H1 (cell line): Measurements from ENCODE around the gene EML1.

Experiments
- ASH2L ChIP-seq: fragments of 200-600, 300-600 bp; sonication (generic); IDR thresholded peaks from one replicate; pipeline ENCODE4 v1.7.1; 2017; ENCODE audit warnings: low read length
- GABPA ChIP-seq: IDR thresholded peaks from 2 replicates; pipeline ENCODE4 v1.6.1; 2011; ENCODE audit warnings: mild to moderate bottlenecking, low read length, moderate library complexity, borderline replicate concordance; ENCODE audit not compliant: insufficient read depth
- MAFK ChIP-seq: IDR thresholded peaks from 2 replicates; pipeline ENCODE4 v1.6.1; 2012; ENCODE audit warnings: low read depth, mild to moderate bottlenecking, improper control_type of control experiment, low read length
- NANOG ChIP-seq: IDR thresholded peaks from 2 replicates; pipeline ENCODE4 v1.6.1; 2011; ENCODE audit warnings: low read length, low read depth, mild to moderate bottlenecking, inconsistent platforms; ENCODE audit not compliant: insufficient read depth, poor library complexity, severe bottlenecking
- POLR2A ChIP-seq, 2 experiments: IDR thresholded peaks; 1 replicate in 1 of 2; 2 replicates in 1 of 2; pipeline ENCODE4 v1.6.1; 2011; ENCODE audit warnings: low read depth in 2 of 2, low read length in 2 of 2, mild to moderate bottlenecking in 2 of 2; ENCODE audit errors: control extremely low read depth in 1 of 2
- POLR2AphosphoS5 ChIP-seq: IDR thresholded peaks from 2 replicates; pipeline ENCODE4 v1.6.1; 2011; ENCODE audit warnings: low read depth, low read length
- SIRT6 ChIP-seq: IDR thresholded peaks from one replicate; pipeline ENCODE4 v1.7.1; 2012; ENCODE audit warnings: low read length, inconsistent platforms
- TCF12 ChIP-seq: IDR thresholded peaks from 2 replicates; pipeline ENCODE4 v1.6.1; 2011; ENCODE audit warnings: low read depth, mild to moderate bottlenecking, low read length
- USF2 ChIP-seq: IDR thresholded peaks from 2 replicates; pipeline ENCODE4 v1.6.1; 2011; ENCODE audit warnings: low read length, improper control_type of control experiment
- TF ChIP-seq, protein P1 (sequence below): IDR thresholded peaks from 2 replicates; pipeline ENCODE4 v1.6.1; 2012; ENCODE audit warnings: inconsistent platforms

DNA sequence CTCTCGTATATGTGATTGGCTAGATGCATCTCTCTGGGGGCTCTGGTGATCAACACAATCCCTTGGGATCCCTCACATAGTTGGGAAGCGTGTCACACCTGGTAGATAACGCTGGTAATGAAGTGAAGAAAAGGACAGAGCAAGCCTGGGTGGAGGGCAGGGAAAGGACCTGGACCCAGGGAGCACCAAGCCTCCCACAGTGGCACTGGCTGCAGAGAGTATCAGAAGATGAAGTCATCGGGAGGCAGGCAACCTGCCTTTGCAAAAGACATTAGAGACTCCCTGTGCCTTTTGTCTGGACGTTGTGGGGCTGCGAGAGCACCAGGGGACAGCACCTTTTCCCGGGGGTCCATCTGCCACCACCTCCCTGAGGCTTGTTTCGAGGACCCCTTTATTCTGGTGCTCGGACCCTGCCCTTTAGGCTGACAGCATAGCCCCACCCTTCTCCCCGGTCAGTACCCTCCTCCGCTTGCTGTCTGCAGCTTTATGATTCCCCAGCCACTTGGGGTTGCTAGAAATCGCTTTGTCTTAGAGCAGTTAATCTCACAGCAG, 116.4 kb downstream of the EML1 start:
- TF ChIP-seq POLR2A (IDR thresholded peaks at IDR 0.05; ENCODE audit: control extremely low read depth in 1 of 2, low read depth in 2 of 2, low read length in 2 of 2) (no peak), MAFK (no peak), ASH2L (no peak), SIRT6 (no peak), NANOG (no peak), USF2 (no peak), POLR2AphosphoS5 (no peak), TCF12 (no peak), GABPA (no peak)
- TF ChIP-seq, protein P1, sequence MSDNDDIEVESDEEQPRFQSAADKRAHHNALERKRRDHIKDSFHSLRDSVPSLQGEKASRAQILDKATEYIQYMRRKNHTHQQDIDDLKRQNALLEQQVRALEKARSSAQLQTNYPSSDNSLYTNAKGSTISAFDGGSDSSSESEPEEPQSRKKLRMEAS, result no peak
